ENCODE results near the gene ACVR1B. TPM values are rescaled to one million over a fixed set of nuclear protein-coding genes. Genes with fewer than 3 reads are reported as not detected.

ACVR1B gene
- total RNA-seq, 1 experiment from 2014 or later = 13.4 TPM

DNA sequence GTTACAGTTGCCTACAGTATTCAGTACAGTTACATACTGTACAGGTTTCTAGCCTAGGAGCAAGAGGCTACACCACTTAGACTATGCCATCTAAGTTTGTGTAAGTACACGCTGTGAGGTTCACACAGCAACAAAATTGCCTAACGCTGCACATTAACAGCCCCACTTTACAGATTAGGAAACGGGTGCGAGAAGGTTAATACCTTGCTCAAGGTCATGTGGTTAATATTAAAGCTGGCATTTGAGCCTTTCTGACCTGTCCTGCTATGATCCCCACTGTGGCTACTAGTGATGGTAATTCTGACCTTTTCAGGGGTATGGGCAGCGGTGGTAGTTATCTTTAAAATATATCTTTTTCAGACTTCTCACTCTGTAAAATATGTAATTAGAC is 20.9 kb downstream of the ACVR1B start:
- H3K4me1 ChIP-seq (replicated peaks; ENCODE audit: insufficient read depth) = 0 out of 2 replicates have a peak, but pooled peaks cover 3% of the 10 kb centered on the region
- no TSS peak for BruUV-seq (replicated peaks)

DNA sequence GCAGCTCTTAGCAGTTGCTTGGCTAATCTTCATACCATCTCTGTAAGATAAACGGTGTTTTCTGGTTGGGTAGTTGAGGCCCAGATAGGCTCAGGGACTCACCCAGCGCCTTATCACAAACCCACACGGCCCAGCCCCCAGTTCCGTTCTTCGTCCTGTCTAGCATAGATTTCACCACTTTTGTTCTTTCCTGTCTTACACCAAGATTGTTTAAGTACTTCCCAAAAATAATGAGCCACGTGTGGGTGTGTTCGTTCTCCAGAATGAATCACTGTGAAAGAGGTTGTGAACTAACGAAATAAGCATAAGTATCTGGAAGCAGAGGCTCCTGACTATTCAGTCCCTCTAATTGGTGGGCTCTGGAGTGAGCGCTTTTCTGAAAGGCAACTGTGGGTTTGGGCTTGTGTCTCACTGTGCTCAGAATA is 21.4 kb downstream of the ACVR1B start:
- H3K36me3 ChIP-seq (ENCODE audit: low read depth) = no peaks in the 10 kb centered on the region
- TF ChIP-seq, protein P1, sequence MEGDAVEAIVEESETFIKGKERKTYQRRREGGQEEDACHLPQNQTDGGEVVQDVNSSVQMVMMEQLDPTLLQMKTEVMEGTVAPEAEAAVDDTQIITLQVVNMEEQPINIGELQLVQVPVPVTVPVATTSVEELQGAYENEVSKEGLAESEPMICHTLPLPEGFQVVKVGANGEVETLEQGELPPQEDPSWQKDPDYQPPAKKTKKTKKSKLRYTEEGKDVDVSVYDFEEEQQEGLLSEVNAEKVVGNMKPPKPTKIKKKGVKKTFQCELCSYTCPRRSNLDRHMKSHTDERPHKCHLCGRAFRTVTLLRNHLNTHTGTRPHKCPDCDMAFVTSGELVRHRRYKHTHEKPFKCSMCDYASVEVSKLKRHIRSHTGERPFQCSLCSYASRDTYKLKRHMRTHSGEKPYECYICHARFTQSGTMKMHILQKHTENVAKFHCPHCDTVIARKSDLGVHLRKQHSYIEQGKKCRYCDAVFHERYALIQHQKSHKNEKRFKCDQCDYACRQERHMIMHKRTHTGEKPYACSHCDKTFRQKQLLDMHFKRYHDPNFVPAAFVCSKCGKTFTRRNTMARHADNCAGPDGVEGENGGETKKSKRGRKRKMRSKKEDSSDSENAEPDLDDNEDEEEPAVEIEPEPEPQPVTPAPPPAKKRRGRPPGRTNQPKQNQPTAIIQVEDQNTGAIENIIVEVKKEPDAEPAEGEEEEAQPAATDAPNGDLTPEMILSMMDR (conservative IDR thresholded peaks at IDR 0.05) = no peak
- no peak for TF ChIP-seq EZH2 (IDR thresholded peaks at IDR 0.05; ENCODE audit: low read depth)
- no peaks in the 10 kb centered on the region for H3F3A ChIP-seq (ENCODE audit: insufficient read depth, low read depth)
- no peak overlapping the region for H3K4me2 ChIP-seq
- DNase-seq = no peak
- H4K20me1 ChIP-seq (ENCODE audit: insufficient read depth) = peaks cover 22% of the 10 kb centered on the region
- no peak overlapping the region for H3K27ac ChIP-seq
- H3K9me3 ChIP-seq (ENCODE audit: insufficient read depth, low read depth) = no peaks in the 10 kb centered on the region
- no peak overlapping the region for H2AFZ ChIP-seq
- intact Hi-C loops (cut with micrococcal nuclease; ENCODE audit: unreplicated experiment) = no loop called here
- no peaks in the 10 kb centered on the region for H3K27me3 ChIP-seq (ENCODE audit: insufficient read depth, low read depth)
- H3K79me2 ChIP-seq (ENCODE audit: low read depth) = no peaks in the 10 kb centered on the region
- BruUV-seq (replicated peaks) = no TSS peak
- ChIA-PET POLR2A (ENCODE audit: unreplicated experiment) (interaction anchor here (0.7 kb wide), 1 partner anchor 446 kb away, joined by 4 read pairs; no protein-coding TSS in a partner anchor), CTCF (no interaction called here)
- H3K4me3 ChIP-seq = no peak overlapping the region
- H3K4me1 ChIP-seq (replicated peaks; ENCODE audit: insufficient read depth) = 0 out of 2 replicates have a peak, but pooled peaks cover 3% of the 10 kb centered on the region
- no peaks in the 10 kb centered on the region for H3K9me2 ChIP-seq (ENCODE audit: insufficient read depth)

More for the DNA sequence above, 20.9 kb downstream of the ACVR1B start:
- intact Hi-C loops (cut with micrococcal nuclease; ENCODE audit: unreplicated experiment) = no loop called here
- H2AFZ ChIP-seq = no peak overlapping the region
- H3K9me3 ChIP-seq (ENCODE audit: insufficient read depth, low read depth) = no peaks in the 10 kb centered on the region
- H3K4me2 ChIP-seq = no peak overlapping the region
- ChIA-PET POLR2A (ENCODE audit: unreplicated experiment) (interaction anchor here (0.9 kb wide), 1 partner anchor 10 kb away, joined by 6 read pairs; no protein-coding TSS in a partner anchor), CTCF (interaction anchor here (0.7 kb wide), 1 partner anchor 21 kb away, joined by 3 read pairs; the partner anchor contains the start of gene ACVR1B)
- no peaks in the 10 kb centered on the region for H3K27me3 ChIP-seq (ENCODE audit: insufficient read depth, low read depth)
- H3F3A ChIP-seq (ENCODE audit: insufficient read depth, low read depth) = no peaks in the 10 kb centered on the region
- H3K36me3 ChIP-seq (ENCODE audit: low read depth) = no peaks in the 10 kb centered on the region
- TF ChIP-seq, protein P1 (conservative IDR thresholded peaks at IDR 0.05) = no peak
- no peak for TF ChIP-seq EZH2 (IDR thresholded peaks at IDR 0.05; ENCODE audit: low read depth)
- H3K9me2 ChIP-seq (ENCODE audit: insufficient read depth) = no peaks in the 10 kb centered on the region
- H4K20me1 ChIP-seq (ENCODE audit: insufficient read depth) = peaks cover 22% of the 10 kb centered on the region
- no peak overlapping the region for H3K4me3 ChIP-seq
- no peak for DNase-seq
- H3K79me2 ChIP-seq (ENCODE audit: low read depth) = no peaks in the 10 kb centered on the region
- H3K27ac ChIP-seq = no peak overlapping the region

DNA sequence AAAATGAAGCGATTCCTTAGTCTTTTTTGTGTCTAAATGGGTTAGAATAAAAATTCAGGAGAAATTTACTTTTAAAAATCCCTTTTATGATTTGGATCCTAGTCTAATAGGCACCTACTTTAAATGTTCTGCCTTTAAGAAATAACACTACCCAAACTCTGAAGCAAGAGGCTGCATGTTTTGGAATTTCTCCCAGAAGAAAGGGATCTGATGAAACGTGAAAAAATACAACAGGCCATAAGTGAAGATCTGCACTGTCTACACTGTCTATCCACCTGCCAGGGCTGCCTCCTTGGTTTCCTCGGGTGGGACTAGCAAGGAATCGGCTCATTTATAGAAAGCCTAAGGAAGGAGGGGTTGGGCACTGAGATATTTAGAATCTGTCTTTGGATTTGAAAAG is 22.1 kb downstream of the ACVR1B start:
- no TSS peak for BruUV-seq (replicated peaks)
- ChIA-PET CTCF (no interaction called here), POLR2A (ENCODE audit: unreplicated experiment) (interaction anchor here (0.7 kb wide), 1 partner anchor 446 kb away, joined by 4 read pairs; no protein-coding TSS in a partner anchor)
- DNase-seq = no peak
- Histone ChIP-seq H2AFZ (no peak overlapping the region), H3K27ac (no peak overlapping the region), H3K27me3 (ENCODE audit: insufficient read depth, low read depth) (no peaks in the 10 kb centered on the region), H3K4me3 (no peak overlapping the region), H3K9me2 (ENCODE audit: insufficient read depth) (no peaks in the 10 kb centered on the region), H3K4me2 (no peak overlapping the region), H3K79me2 (ENCODE audit: low read depth) (no peaks in the 10 kb centered on the region), H3K4me1 (replicated peaks; ENCODE audit: insufficient read depth) (0 out of 2 replicates have a peak, but pooled peaks cover 3% of the 10 kb centered on the region), H3K9me3 (ENCODE audit: insufficient read depth, low read depth) (no peaks in the 10 kb centered on the region), H4K20me1 (ENCODE audit: insufficient read depth) (peaks cover 22% of the 10 kb centered on the region), H3F3A (ENCODE audit: insufficient read depth, low read depth) (no peaks in the 10 kb centered on the region), H3K36me3 (ENCODE audit: low read depth) (no peaks in the 10 kb centered on the region)
- TF ChIP-seq, protein P1 (conservative IDR thresholded peaks at IDR 0.05) = no peak
- no peak for TF ChIP-seq EZH2 (IDR thresholded peaks at IDR 0.05; ENCODE audit: low read depth)
- intact Hi-C loops (cut with micrococcal nuclease; ENCODE audit: unreplicated experiment) = no loop called here

All from PC-9 (cell line).